Keratinocyte (primary cell): ENCODE measurements around the gene KLF2. TPM values are rescaled to one million over a fixed set of nuclear protein-coding genes. Genes with fewer than 3 reads are reported as not detected.

Source experiments
- DNase-seq: peaks from one replicate; pipeline ENCODE4 v3.0.0-alpha.2; 2011; ENCODE audit warnings: low read depth, missing footprints, low spot score
- FAIRE-seq: peaks from 2 replicates; lab custom pipeline; 2011; peaks lifted over from hg19 to GRCh38; lab: Jason Lieb, UNC
- H2AFZ ChIP-seq: 2 replicates; pipeline ENCODE4 v1.6.0; 2012; ENCODE audit warnings: low read length, control low read depth, inconsistent platforms; ENCODE audit not compliant: control insufficient read depth
- H3K27ac ChIP-seq: 2 replicates; pipeline ENCODE4 v1.5.1; 2011; ENCODE audit warnings: low read length; ENCODE audit not compliant: control insufficient read depth, insufficient read depth
- H3K27me3 ChIP-seq: 3 replicates; pipeline ENCODE4 v1.6.0; 2011; ENCODE audit warnings: low read length; ENCODE audit not compliant: control insufficient read depth, insufficient read depth; ENCODE audit errors: extremely low read depth
- H3K36me3 ChIP-seq, 2 experiments: 2 replicates in 1 of 2; 3 replicates in 1 of 2; pipeline ENCODE4 v1.5.1; 2011; ENCODE audit warnings: low read length in 2 of 2, mild to moderate bottlenecking in 1 of 2; ENCODE audit not compliant: control insufficient read depth in 2 of 2, insufficient read depth in 2 of 2; ENCODE audit errors: extremely low read depth in 1 of 2
- H3K4me1 ChIP-seq: 3 replicates; pipeline ENCODE4 v1.5.1; 2011; ENCODE audit warnings: low read length; ENCODE audit not compliant: control insufficient read depth, insufficient read depth; ENCODE audit errors: extremely low read depth
- H3K4me2 ChIP-seq: 3 replicates; pipeline ENCODE4 v1.6.0; 2011; ENCODE audit warnings: low read depth, low read length; ENCODE audit not compliant: control insufficient read depth, insufficient read depth; ENCODE audit errors: extremely low read depth
- H3K4me3 ChIP-seq, 3 experiments: fragments of 200-600 bp in 1 of 3; sonication (generic) in 1 of 3; 2 replicates in 2 of 3; 3 replicates in 1 of 3; pipeline ENCODE4 v1.5.1; 2011 to 2016; ENCODE audit warnings: low read length in 3 of 3, mild to moderate bottlenecking in 3 of 3, control low read depth in 2 of 3, inconsistent platforms in 1 of 3, low read depth in 1 of 3, mixed read lengths in 1 of 3, mixed run types in 1 of 3, moderate library complexity in 1 of 3; ENCODE audit not compliant: control insufficient read depth in 2 of 3, insufficient read depth in 2 of 3; ENCODE audit errors: extremely low read depth in 1 of 3
- H3K79me2 ChIP-seq: 2 replicates; pipeline ENCODE4 v1.6.0; 2012; ENCODE audit warnings: low read length; ENCODE audit not compliant: control insufficient read depth, insufficient read depth
- H3K9ac ChIP-seq: 3 replicates; pipeline ENCODE4 v1.6.0; 2011; ENCODE audit warnings: low read length; ENCODE audit not compliant: control insufficient read depth, insufficient read depth; ENCODE audit errors: extremely low read depth
- H3K9me1 ChIP-seq: 3 replicates; pipeline ENCODE4 v1.6.0; 2011; ENCODE audit warnings: low read length; ENCODE audit not compliant: control insufficient read depth, insufficient read depth; ENCODE audit errors: extremely low read depth
- H3K9me3 ChIP-seq: 2 replicates; pipeline ENCODE4 v1.5.1; 2012; ENCODE audit warnings: low read depth, low read length; ENCODE audit not compliant: control insufficient read depth
- H4K20me1 ChIP-seq: 3 replicates; pipeline ENCODE4 v1.6.0; 2011; ENCODE audit warnings: low read length; ENCODE audit not compliant: control insufficient read depth, insufficient read depth; ENCODE audit errors: extremely low read depth
- EZH2 ChIP-seq: IDR thresholded peaks from one replicate; pipeline ENCODE4 v1.6.1; 2012; ENCODE audit warnings: inconsistent platforms, mild to moderate bottlenecking, low read length, moderate library complexity
- dilution Hi-C: fragments of 300-500 bp; cut with MboI; formaldehyde crosslinking; loops from one replicate; pipeline ENCODE4 v1.7.0; 2020; ENCODE audit warnings: low sequenced_read_pairs; ENCODE audit not compliant: extremely low pct_ligation_motif_present
- polyA plus RNA-seq, 5 experiments: library from polyadenylated mRNA; depleted of rRNA in 3 of 5; stranded (reverse) in 3 of 5; stranded (forward) in 1 of 5; unstranded in 1 of 5; fragments of >200 nt; gene quantifications; 1 replicate in 1 of 5; 2 replicates in 3 of 5; 3 replicates in 1 of 5; pipeline versions ENCODE4 v1.2.1 to v1.2.3, GENCODE V29; 2011 to 2012; ENCODE audit warnings: missing spikeins in 2 of 5, low read depth in 1 of 5, low replicate concordance in 1 of 5
- TF ChIP-seq, protein P1 (sequence below), 3 experiments: IDR thresholded peaks in 1 of 3; conservative IDR thresholded peaks in 1 of 3; optimal IDR thresholded peaks in 1 of 3; 2 replicates in 2 of 3; 3 replicates in 1 of 3; pipeline versions ENCODE3 to v1.5.1; 2011; ENCODE audit warnings: low read length in 3 of 3, mild to moderate bottlenecking in 3 of 3, moderate library complexity in 2 of 3, control low read depth in 1 of 3, inconsistent platforms in 1 of 3; ENCODE audit not compliant: insufficient read depth in 2 of 3; ENCODE audit errors: extremely low read depth in 1 of 3

Gene KLF2
- polyA plus RNA-seq, 1 donor (not counting 4 experiments of a cell fraction or from before 2014, with no cell fraction given) = not detected

DNA sequence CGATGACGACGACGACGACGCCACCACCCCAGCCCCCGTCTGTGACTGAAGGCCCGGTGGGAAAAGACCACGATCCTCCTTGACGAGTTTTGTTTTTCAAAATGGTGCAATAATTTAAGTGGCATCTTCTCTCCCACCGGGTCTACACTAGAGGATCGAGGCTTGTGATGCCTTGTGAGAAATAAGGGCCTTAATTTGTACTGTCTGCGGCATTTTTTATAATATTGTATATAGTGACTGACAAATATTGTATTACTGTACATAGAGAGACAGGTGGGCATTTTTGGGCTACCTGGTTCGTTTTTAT is 2.5 kb downstream of the KLF2 start:
- TF ChIP-seq, protein P1, sequence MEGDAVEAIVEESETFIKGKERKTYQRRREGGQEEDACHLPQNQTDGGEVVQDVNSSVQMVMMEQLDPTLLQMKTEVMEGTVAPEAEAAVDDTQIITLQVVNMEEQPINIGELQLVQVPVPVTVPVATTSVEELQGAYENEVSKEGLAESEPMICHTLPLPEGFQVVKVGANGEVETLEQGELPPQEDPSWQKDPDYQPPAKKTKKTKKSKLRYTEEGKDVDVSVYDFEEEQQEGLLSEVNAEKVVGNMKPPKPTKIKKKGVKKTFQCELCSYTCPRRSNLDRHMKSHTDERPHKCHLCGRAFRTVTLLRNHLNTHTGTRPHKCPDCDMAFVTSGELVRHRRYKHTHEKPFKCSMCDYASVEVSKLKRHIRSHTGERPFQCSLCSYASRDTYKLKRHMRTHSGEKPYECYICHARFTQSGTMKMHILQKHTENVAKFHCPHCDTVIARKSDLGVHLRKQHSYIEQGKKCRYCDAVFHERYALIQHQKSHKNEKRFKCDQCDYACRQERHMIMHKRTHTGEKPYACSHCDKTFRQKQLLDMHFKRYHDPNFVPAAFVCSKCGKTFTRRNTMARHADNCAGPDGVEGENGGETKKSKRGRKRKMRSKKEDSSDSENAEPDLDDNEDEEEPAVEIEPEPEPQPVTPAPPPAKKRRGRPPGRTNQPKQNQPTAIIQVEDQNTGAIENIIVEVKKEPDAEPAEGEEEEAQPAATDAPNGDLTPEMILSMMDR (optimal IDR thresholded peaks at IDR 0.05 in 1 of 3, IDR thresholded peaks at IDR 0.05 in 1 of 3, conservative IDR thresholded peaks at IDR 0.05 in 1 of 3; ENCODE audit: extremely low read depth in 1 of 3, insufficient read depth in 2 of 3, low read length in 3 of 3) = no peak
- no peak for TF ChIP-seq EZH2
- H3K9ac ChIP-seq = no peak overlapping the region

DNA sequence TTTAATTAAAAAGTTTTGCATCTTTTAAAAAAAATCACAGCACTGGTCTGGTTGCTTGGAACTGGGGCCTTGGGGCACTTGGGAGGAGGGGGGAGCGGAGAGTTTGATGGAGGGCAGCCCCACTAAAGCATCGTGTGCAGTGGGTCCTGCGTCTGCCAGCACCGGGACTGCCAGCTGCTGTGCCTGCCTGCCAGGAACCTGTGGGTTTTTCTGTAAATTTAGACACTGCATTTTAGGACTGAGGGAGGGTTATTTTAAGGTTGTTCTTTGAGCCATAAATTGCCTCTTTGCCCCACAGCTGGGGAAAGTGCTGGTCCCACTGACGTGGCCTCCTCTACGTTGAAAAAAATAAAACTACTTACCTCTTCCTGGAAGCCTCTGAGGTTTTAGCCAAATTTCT is 2.9 kb downstream of the KLF2 start:
- H3K9me1 ChIP-seq = no peaks in the 10 kb centered on the region
- H3K9me3 ChIP-seq = no peaks in the 10 kb centered on the region
- H3K4me2 ChIP-seq = no peak overlapping the region
- TF ChIP-seq EZH2 = no peak
- TF ChIP-seq, protein P1 (optimal IDR thresholded peaks at IDR 0.05 in 1 of 3, IDR thresholded peaks at IDR 0.05 in 1 of 3, conservative IDR thresholded peaks at IDR 0.05 in 1 of 3; ENCODE audit: extremely low read depth in 1 of 3, insufficient read depth in 2 of 3, low read length in 3 of 3) = no peak
- H3K79me2 ChIP-seq = no peaks in the 10 kb centered on the region
- dilution Hi-C loops = no loop called here
- peaks cover 11% of the 10 kb centered on the region for H3K4me1 ChIP-seq
- FAIRE-seq (no peak), DNase-seq (no peak)
- no peak overlapping the region for H3K27ac ChIP-seq
- H2AFZ ChIP-seq = no peak overlapping the region
- no peaks in the 10 kb centered on the region for H4K20me1 ChIP-seq
- H3K27me3 ChIP-seq = peaks cover 9% of the 10 kb centered on the region
- no peak overlapping the region for H3K9ac ChIP-seq
- no peak overlapping the region for H3K4me3 ChIP-seq
- no peaks in the 10 kb centered on the region for H3K36me3 ChIP-seq

More for the DNA sequence above, 2.5 kb downstream of the KLF2 start:
- peaks cover 11% of the 10 kb centered on the region for H3K4me1 ChIP-seq
- no peaks in the 10 kb centered on the region for H3K9me1 ChIP-seq
- H3K27me3 ChIP-seq = peaks cover 9% of the 10 kb centered on the region
- H3K9me3 ChIP-seq = no peaks in the 10 kb centered on the region
- H3K79me2 ChIP-seq = no peaks in the 10 kb centered on the region
- dilution Hi-C loops = no loop called here
- no peak overlapping the region for H2AFZ ChIP-seq
- no peak overlapping the region for H3K27ac ChIP-seq
- H3K36me3 ChIP-seq = no peaks in the 10 kb centered on the region
- H3K4me2 ChIP-seq = no peak overlapping the region
- DNase-seq (no peak), FAIRE-seq (no peak)
- H4K20me1 ChIP-seq = no peaks in the 10 kb centered on the region
- H3K4me3 ChIP-seq = no peak overlapping the region
